Measurements from ENCODE around the gene LYPD3. TPM values are rescaled to one million over a fixed set of nuclear protein-coding genes. Genes with fewer than 3 reads are reported as not detected.

LYPD3 gene
- total RNA-seq, 1 donor from 2014 or later = 0.24 TPM

DNA sequence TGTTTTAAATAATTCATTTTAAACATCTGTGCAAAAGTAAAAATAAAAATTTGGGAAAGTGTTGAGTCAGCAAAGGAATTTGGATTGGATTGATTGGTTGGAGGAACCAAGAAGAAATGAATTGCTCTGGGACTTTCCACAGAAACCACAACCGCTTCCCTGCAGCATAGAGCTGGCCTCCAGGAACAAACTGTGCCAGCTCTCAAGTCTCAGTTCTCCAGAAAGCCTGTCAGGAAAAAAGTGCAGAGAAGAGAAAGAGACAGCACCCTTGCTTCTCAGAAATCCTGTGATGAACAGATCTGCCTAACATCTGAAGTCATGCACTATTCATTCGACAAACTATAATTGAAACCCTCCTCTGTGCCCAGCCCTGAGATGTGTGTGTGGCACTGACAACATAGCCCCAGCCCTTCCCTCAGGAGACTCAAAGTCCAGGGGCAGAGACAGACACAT is 14.8 kb downstream of the LYPD3 start:
- Histone ChIP-seq H3K4me2 (no peak overlapping the region), H2AFZ (replicated peaks) (no peak overlapping the region), H3K9ac (no peak overlapping the region), H3K9me3 (ENCODE audit: low read depth) (no peaks in the 10 kb centered on the region), H3K27ac (no peak overlapping the region), H3K79me2 (ENCODE audit: low read depth) (no peaks in the 10 kb centered on the region), H3K27me3 (no peaks in the 10 kb centered on the region), H3F3A (ENCODE audit: low read depth) (no peaks in the 10 kb centered on the region), H3K4me1 (no peaks in the 10 kb centered on the region), H4K20me1 (ENCODE audit: low read depth) (no peaks in the 10 kb centered on the region), H3K36me3 (no peaks in the 10 kb centered on the region), H3K4me3 (no peak overlapping the region)
- Mint-ChIP-seq H3K27ac (no peak overlapping the region), H3K4me3 (no peak overlapping the region), H3K36me3 (no peaks in the 10 kb centered on the region), H3K4me1 (no peaks in the 10 kb centered on the region), H3K9me3 (peaks cover 6% of the 10 kb centered on the region), H3K27me3 (ENCODE audit: insufficient read depth, low read depth) (peaks cover 3% of the 10 kb centered on the region)
- no peak for DNase-seq (ENCODE audit: low spot score)
- TF ChIP-seq EZH2 (IDR thresholded peaks at IDR 0.05) (no peak), EZH2phosphoT487 (IDR thresholded peaks at IDR 0.05) (no peak)
- TF ChIP-seq, protein P1, sequence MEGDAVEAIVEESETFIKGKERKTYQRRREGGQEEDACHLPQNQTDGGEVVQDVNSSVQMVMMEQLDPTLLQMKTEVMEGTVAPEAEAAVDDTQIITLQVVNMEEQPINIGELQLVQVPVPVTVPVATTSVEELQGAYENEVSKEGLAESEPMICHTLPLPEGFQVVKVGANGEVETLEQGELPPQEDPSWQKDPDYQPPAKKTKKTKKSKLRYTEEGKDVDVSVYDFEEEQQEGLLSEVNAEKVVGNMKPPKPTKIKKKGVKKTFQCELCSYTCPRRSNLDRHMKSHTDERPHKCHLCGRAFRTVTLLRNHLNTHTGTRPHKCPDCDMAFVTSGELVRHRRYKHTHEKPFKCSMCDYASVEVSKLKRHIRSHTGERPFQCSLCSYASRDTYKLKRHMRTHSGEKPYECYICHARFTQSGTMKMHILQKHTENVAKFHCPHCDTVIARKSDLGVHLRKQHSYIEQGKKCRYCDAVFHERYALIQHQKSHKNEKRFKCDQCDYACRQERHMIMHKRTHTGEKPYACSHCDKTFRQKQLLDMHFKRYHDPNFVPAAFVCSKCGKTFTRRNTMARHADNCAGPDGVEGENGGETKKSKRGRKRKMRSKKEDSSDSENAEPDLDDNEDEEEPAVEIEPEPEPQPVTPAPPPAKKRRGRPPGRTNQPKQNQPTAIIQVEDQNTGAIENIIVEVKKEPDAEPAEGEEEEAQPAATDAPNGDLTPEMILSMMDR (IDR thresholded peaks at IDR 0.05) = no peak

DNA sequence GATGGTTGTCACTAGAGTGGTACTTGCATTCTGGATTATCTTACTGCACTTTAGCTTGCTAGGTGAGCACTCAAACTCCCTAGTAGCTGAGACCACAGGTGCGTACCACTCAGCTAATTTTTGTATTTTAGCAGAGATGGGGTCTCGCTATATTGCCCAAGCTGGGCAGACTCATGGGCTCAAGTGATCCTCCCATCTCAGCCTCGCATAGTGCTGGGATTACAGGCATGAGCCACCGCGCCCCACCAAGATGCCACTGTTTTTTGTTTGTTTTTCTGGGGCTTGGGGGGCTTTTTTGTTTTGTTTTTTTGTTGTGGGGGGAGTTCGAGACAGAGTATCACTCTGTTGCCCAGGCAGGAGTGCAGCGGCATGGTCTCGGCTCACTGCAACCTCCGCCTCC is 17.8 kb downstream of the LYPD3 start:
- Mint-ChIP-seq H3K27me3 (ENCODE audit: insufficient read depth, low read depth) (peaks cover 3% of the 10 kb centered on the region), H3K27ac (no peak overlapping the region), H3K4me3 (no peak overlapping the region), H3K4me1 (no peaks in the 10 kb centered on the region), H3K36me3 (no peaks in the 10 kb centered on the region), H3K9me3 (peaks cover 5% of the 10 kb centered on the region)
- Histone ChIP-seq H3K4me2 (no peak overlapping the region), H3K9ac (no peak overlapping the region), H3K79me2 (ENCODE audit: low read depth) (no peaks in the 10 kb centered on the region), H3K27ac (no peak overlapping the region), H3F3A (ENCODE audit: low read depth) (no peaks in the 10 kb centered on the region), H3K36me3 (no peaks in the 10 kb centered on the region), H3K4me1 (no peaks in the 10 kb centered on the region), H2AFZ (replicated peaks) (no peak overlapping the region), H3K27me3 (no peaks in the 10 kb centered on the region), H4K20me1 (ENCODE audit: low read depth) (no peaks in the 10 kb centered on the region), H3K9me3 (ENCODE audit: low read depth) (no peaks in the 10 kb centered on the region), H3K4me3 (no peak overlapping the region)
- TF ChIP-seq, protein P1 (IDR thresholded peaks at IDR 0.05) = no peak
- no peak for TF ChIP-seq EZH2 (IDR thresholded peaks at IDR 0.05)
- TF ChIP-seq EZH2phosphoT487 (IDR thresholded peaks at IDR 0.05) = no peak
- DNase-seq (ENCODE audit: low spot score) = no peak

GRCh38 chr19:43446746-43447489 is 18.5 kb downstream of the LYPD3 start:
- H3K9ac ChIP-seq = no peak overlapping the region
- peaks cover 3% of the 10 kb centered on the region for H3K27me3 Mint-ChIP-seq (ENCODE audit: insufficient read depth, low read depth)
- no peaks in the 10 kb centered on the region for H3K9me3 Mint-ChIP-seq
- peak overlapping the region; percentile 96 for H2AFZ ChIP-seq (replicated peaks)
- H3K4me2 ChIP-seq = no peak overlapping the region
- no peaks in the 10 kb centered on the region for H3K36me3 ChIP-seq
- peak; percentile 84 for DNase-seq (ENCODE audit: low spot score)
- TF ChIP-seq EZH2 (IDR thresholded peaks at IDR 0.05) = no peak
- TF ChIP-seq, protein P1 (IDR thresholded peaks at IDR 0.05) = peak; percentile 94
- TF ChIP-seq EZH2phosphoT487 (IDR thresholded peaks at IDR 0.05) = no peak
- no peak overlapping the region for H3K4me3 ChIP-seq
- H3K27ac Mint-ChIP-seq = peak overlapping the region; percentile 62
- no peaks in the 10 kb centered on the region for H3K9me3 ChIP-seq (ENCODE audit: low read depth)
- H3K27me3 ChIP-seq = no peaks in the 10 kb centered on the region
- no peaks in the 10 kb centered on the region for H3K4me1 Mint-ChIP-seq
- no peaks in the 10 kb centered on the region for H4K20me1 ChIP-seq (ENCODE audit: low read depth)
- H3K4me3 Mint-ChIP-seq = no peak overlapping the region
- no peaks in the 10 kb centered on the region for H3K36me3 Mint-ChIP-seq
- no peaks in the 10 kb centered on the region for H3F3A ChIP-seq (ENCODE audit: low read depth)
- H3K27ac ChIP-seq = no peak overlapping the region
- no peaks in the 10 kb centered on the region for H3K79me2 ChIP-seq (ENCODE audit: low read depth)
- H3K4me1 ChIP-seq = no peaks in the 10 kb centered on the region

All from neural progenitor cell (in vitro differentiated cells).